Loucy (cell line): ENCODE results near the gene C1QTNF12.
A peak's percentile ranks its signal among the peaks of the same experiment; 100 is the strongest.

Experiments used
- H2AFZ ChIP-seq: fragments of 200-600 bp; sonication (generic); 2 replicates; pipeline ENCODE4 v1.6.0; 2016; ENCODE audit warnings: antibody characterized with exemption, mild to moderate bottlenecking, low read length, moderate library complexity
- H3F3A ChIP-seq: fragments of 200-600 bp; 2 replicates; pipeline ENCODE4 v1.6.0; 2016; ENCODE audit warnings: antibody characterized with exemption, low read depth, mild to moderate bottlenecking
- H3K27me3 ChIP-seq: fragments of 200-600 bp; sonication (generic); 2 replicates; pipeline ENCODE4 v1.6.1; 2014; ENCODE audit warnings: low read length, mild to moderate bottlenecking; ENCODE audit not compliant: insufficient read depth, poor library complexity, severe bottlenecking
- H3K36me3 ChIP-seq: fragments of 200-600 bp; sonication (generic); 2 replicates; pipeline ENCODE4 v1.6.1; 2016; ENCODE audit warnings: low read length; ENCODE audit not compliant: insufficient read depth
- H3K4me1 ChIP-seq: fragments of 200-600 bp; sonication (generic); 2 replicates; pipeline ENCODE4 v1.5.1; 2014; ENCODE audit warnings: low read length, mild to moderate bottlenecking; ENCODE audit not compliant: insufficient read depth, poor library complexity, severe bottlenecking
- H3K4me2 ChIP-seq: fragments of 200-600 bp; sonication (generic); 2 replicates; pipeline ENCODE4 v1.6.0; 2014; ENCODE audit warnings: antibody characterized with exemption, low read length, low read depth, mild to moderate bottlenecking; ENCODE audit not compliant: poor library complexity, severe bottlenecking
- H3K4me3 ChIP-seq: fragments of 200-600 bp; sonication (generic); 2 replicates; pipeline ENCODE4 v1.5.1; 2014; ENCODE audit warnings: low read length, mild to moderate bottlenecking, mixed read lengths; ENCODE audit not compliant: poor library complexity, severe bottlenecking
- H3K79me2 ChIP-seq: fragments of 200-600 bp; sonication (generic); 2 replicates; pipeline ENCODE4 v1.6.1; 2014; ENCODE audit warnings: low read length; ENCODE audit not compliant: insufficient read depth
- H3K9ac ChIP-seq: fragments of 200-600 bp; sonication (generic); 2 replicates; pipeline ENCODE4 v1.6.0; 2014; ENCODE audit warnings: mild to moderate bottlenecking, low read depth, low read length, moderate library complexity; ENCODE audit not compliant: poor library complexity, severe bottlenecking
- H3K9me2 ChIP-seq: fragments of 200-600 bp; sonication (generic); replicated peaks from 2 replicates; pipeline ENCODE4 v1.6.1; 2016; ENCODE audit warnings: low read depth, low read length, mixed read lengths
- H3K9me3 ChIP-seq: fragments of 200-600 bp; sonication (generic); 2 replicates; pipeline ENCODE4 v1.6.1; 2014; ENCODE audit warnings: mild to moderate bottlenecking, antibody characterized with exemption, low read length, low read depth; ENCODE audit not compliant: insufficient read depth
- H4K20me1 ChIP-seq: fragments of 200-600 bp; sonication (generic); 2 replicates; pipeline ENCODE4 v1.6.0; 2014; ENCODE audit warnings: antibody characterized with exemption, low read length, mild to moderate bottlenecking; ENCODE audit not compliant: insufficient read depth, poor library complexity, severe bottlenecking
- CTCF ChIP-seq: fragments of 200-600 bp; sonication (generic); conservative IDR thresholded peaks from 2 replicates; pipeline ENCODE4 v1.5.1; 2014; ENCODE audit warnings: mild to moderate bottlenecking, antibody characterized with exemption, low read length
- EZH2phosphoT487 ChIP-seq: fragments of 200-600 bp; IDR thresholded peaks from 2 replicates; pipeline ENCODE4 v1.6.1; 2018; ENCODE audit warnings: antibody characterized with exemption, mild to moderate bottlenecking, moderate library complexity, borderline replicate concordance

Gene C1QTNF12

DNA sequence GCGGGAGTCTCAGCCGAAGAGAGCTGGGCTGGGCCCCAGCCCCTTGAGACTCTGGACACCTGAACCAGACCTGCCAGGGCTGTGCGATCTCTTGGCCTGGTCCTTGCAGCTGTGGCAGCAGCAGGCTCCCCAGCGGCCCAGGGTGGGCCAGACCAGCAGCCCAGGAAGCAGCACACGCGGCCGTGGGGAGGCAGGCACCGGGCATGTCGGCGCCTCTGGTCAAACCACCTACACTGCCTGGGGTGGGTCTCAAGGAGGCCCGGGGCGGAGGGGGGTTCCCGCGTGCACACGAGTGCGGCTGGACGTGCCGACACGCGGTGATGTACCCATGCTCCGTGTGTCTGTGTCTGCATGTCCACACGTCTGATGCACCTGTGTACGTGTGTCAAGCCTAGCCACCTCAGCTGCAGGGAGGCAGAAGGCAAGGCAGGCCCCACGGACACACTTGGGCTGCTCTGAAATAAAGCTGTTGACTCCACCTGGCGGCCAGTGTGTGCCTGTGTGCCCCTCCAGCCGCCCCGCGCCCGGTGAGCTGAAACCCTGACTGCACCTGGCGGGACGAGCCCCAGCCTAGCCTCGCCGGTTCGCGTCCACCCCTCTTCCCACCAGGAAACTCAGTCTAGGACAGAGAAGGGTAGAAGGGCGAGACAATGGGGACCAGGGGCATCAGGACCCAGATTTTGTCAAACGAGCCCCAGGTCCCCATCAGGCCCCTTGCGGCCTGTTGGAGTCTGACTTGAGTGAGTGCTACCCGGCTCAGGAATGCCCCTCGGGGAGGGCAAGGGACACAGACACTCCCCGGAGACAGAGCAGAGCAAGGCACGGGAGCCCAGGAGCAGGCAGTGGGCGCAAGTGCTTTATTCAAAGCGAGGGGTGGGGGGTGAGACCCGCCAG lies 45.3 kb upstream of the C1QTNF12 start:
- no peaks in the 10 kb centered on the region for H3K4me1 ChIP-seq
- H3K9ac ChIP-seq, result no peak overlapping the region
- peak; percentile 63 for TF ChIP-seq CTCF
- TF ChIP-seq EZH2phosphoT487, result no peak
- no peaks in the 10 kb centered on the region for H3K9me2 ChIP-seq
- no peaks in the 10 kb centered on the region for H3F3A ChIP-seq
- H3K79me2 ChIP-seq, result no peaks in the 10 kb centered on the region
- H2AFZ ChIP-seq, result no peak overlapping the region
- no peaks in the 10 kb centered on the region for H4K20me1 ChIP-seq
- H3K4me3 ChIP-seq, result no peak overlapping the region
- no peaks in the 10 kb centered on the region for H3K36me3 ChIP-seq
- no peak overlapping the region for H3K4me2 ChIP-seq
- no peaks in the 10 kb centered on the region for H3K27me3 ChIP-seq
- H3K9me3 ChIP-seq, result no peaks in the 10 kb centered on the region

GRCh38 chr1:1291023-1291528 lies 44.6 kb upstream of the C1QTNF12 start:
- H3K9ac ChIP-seq, result no peak overlapping the region
- no peak for TF ChIP-seq EZH2phosphoT487
- no peak for TF ChIP-seq CTCF

DNA sequence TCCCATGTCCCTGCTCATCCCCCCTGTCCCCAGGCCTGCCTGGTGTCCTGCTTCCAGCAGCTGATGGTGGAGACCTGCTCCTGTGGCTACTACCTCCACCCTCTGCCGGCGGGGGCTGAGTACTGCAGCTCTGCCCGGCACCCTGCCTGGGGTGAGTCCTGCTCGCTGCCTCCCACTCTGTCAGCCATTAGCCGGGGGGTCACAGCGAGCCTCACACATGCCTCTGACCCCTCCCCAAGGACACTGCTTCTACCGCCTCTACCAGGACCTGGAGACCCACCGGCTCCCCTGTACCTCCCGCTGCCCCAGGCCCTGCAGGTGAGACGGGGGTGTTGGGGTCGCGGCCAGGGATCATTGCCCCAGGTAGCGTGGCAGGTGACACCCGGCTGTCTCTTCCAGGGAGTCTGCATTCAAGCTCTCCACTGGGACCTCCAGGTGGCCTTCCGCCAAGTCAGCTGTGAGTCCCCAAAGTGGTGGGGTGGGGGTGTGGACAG lies 43.8 kb upstream of the C1QTNF12 start:
- H2AFZ ChIP-seq, result no peak overlapping the region
- no peaks in the 10 kb centered on the region for H3K36me3 ChIP-seq
- TF ChIP-seq EZH2phosphoT487, result no peak
- peak; percentile 45; the same call in 1 of the 2 replicates for TF ChIP-seq CTCF
- no peaks in the 10 kb centered on the region for H3F3A ChIP-seq
- H4K20me1 ChIP-seq, result no peaks in the 10 kb centered on the region
- H3K79me2 ChIP-seq, result no peaks in the 10 kb centered on the region
- no peaks in the 10 kb centered on the region for H3K4me1 ChIP-seq
- no peak overlapping the region for H3K4me2 ChIP-seq
- H3K9ac ChIP-seq, result no peak overlapping the region
- H3K4me3 ChIP-seq, result no peak overlapping the region
- no peaks in the 10 kb centered on the region for H3K9me2 ChIP-seq
- H3K9me3 ChIP-seq, result no peaks in the 10 kb centered on the region
- H3K27me3 ChIP-seq, result no peaks in the 10 kb centered on the region

More at GRCh38 chr1:1291023-1291528, 44.6 kb upstream of the C1QTNF12 start:
- Histone ChIP-seq H3K27me3 (no peaks in the 10 kb centered on the region), H3K4me1 (no peaks in the 10 kb centered on the region), H3K4me3 (no peak overlapping the region), H3K79me2 (no peaks in the 10 kb centered on the region), H2AFZ (no peak overlapping the region), H3K9me3 (no peaks in the 10 kb centered on the region), H4K20me1 (no peaks in the 10 kb centered on the region), H3K36me3 (no peaks in the 10 kb centered on the region), H3K4me2 (no peak overlapping the region), H3F3A (no peaks in the 10 kb centered on the region), H3K9me2 (no peaks in the 10 kb centered on the region)
